Skeletal muscle tissue (tissue), 4 donors: ENCODE data around the gene RRBP1. TPM values are rescaled to one million over a fixed set of nuclear protein-coding genes. Genes with fewer than 3 reads are reported as not detected.
A peak's percentile ranks its signal among the peaks of the same experiment; 100 is the strongest.

ENCODE experiments used
- H3K27ac ChIP-seq: one replicate; pipeline ENCODE4 v1.7.0; 2013; ENCODE audit warnings: mild to moderate bottlenecking, low read depth, low read length, inconsistent platforms
- H3K27me3 ChIP-seq, 3 donors: one replicate each; pipeline ENCODE4 v1.7.0; 2013; ENCODE audit warnings: low read length in 3 of 3; ENCODE audit not compliant: control insufficient read depth in 3 of 3, insufficient read depth in 3 of 3
- H3K36me3 ChIP-seq, 3 donors: one replicate each; pipeline ENCODE4 v1.7.0; 2013; ENCODE audit warnings: low read length in 3 of 3; ENCODE audit not compliant: control insufficient read depth in 3 of 3, insufficient read depth in 3 of 3
- H3K4me1 ChIP-seq, 3 donors: one replicate each; pipeline ENCODE4 v1.7.0; 2013; ENCODE audit warnings: low read length in 3 of 3, mild to moderate bottlenecking in 3 of 3; ENCODE audit not compliant: control insufficient read depth in 3 of 3, insufficient read depth in 3 of 3
- H3K4me3 ChIP-seq, 3 donors: one replicate each; pipeline ENCODE4 v1.7.0; 2013; ENCODE audit warnings: low read length in 3 of 3
- H3K9ac ChIP-seq, 3 donors: one replicate each; pipeline ENCODE4 v1.7.0; 2013; ENCODE audit warnings: low read length in 3 of 3, mild to moderate bottlenecking in 3 of 3, moderate library complexity in 2 of 3, low read depth in 1 of 3
- H3K9me3 ChIP-seq, 3 donors: one replicate each; pipeline ENCODE4 v1.7.0; 2013; ENCODE audit warnings: low read length in 3 of 3; ENCODE audit not compliant: control insufficient read depth in 3 of 3
- total RNA-seq: library from RNA; depleted of rRNA; stranded (reverse); fragments of >200 nt; gene quantifications from one replicate; pipeline ENCODE4 v1.2.3, GENCODE V29; 2014
- donor health status: Osteomylitis.

RRBP1 gene
- total RNA-seq, 1 donor from 2014 or later, result 76.2 TPM

DNA sequence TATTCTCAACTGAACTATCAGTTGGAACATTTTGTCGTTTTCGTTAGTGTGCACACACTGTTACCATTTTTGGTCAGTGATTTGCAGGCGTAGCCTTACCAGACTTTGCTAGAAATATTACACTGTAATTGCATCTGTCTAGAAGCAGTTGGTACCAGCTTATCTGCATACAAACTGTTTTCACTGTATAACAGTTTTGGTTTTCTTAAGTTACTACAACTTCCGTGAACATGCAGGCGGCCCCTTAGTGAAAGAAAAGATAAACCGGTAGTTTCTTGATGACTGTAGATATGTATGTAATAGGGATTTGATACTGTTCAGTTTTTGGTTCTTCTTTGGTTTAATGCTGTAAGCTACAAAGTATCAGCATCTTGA lies 110.9 kb downstream of the RRBP1 start:
- Histone ChIP-seq H3K27ac (no peak overlapping the region), H3K27me3 (no peaks in the 10 kb centered on the region), H3K36me3 (peaks cover 0 to 2% (median 0%) of the 10 kb centered on the region in 3 donors), H3K4me1 (peaks cover 11 to 29% (median 18%) of the 10 kb centered on the region in 3 donors), H3K4me3 (peak overlapping the region; percentile 83 to 97 (median 89)), H3K9ac (peak overlapping the region; percentile 88 to 96 (median 90)), H3K9me3 (no peaks in the 10 kb centered on the region)

DNA sequence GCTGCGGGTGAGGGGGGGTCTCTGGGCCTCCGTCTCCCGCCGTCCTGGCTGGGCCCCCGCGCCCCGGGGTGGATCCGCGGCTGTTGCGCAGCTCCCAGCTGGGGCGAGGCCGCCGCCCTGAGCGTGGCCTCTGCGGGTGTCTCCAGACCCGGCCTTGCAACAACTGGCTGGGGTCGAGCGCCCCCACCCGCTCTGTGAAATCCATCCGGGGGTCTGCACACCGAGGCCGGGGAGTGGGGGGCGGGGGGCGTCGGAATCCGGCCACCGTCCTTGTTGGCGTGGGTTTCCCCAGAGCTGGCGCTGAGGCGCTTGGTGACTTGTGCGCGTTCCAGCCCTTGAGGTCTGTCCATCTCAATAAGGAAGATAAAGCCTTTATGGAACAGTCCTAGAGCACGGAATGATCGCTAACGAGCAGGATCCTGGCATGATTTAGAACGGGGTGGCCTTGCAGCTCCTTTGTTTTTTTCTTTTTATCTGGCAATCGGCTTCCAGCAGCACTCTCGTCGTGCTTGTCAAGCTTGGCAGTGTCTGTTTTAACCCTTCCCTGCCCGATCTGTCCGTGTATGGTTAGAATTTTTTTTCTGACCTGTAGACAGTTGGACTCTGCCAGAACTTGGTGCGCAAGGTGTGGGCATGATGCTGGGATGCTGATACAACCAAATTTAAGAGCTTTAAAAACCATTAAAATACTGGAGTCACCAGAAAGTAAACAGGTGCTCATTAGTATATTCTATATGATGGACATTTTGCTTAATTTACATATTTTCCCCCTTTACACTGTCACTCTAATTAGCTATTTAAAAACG lies 111.5 kb downstream of the RRBP1 start:
- H3K9ac ChIP-seq, result peak overlapping the region; percentile 88 to 96 (median 90)
- no peaks in the 10 kb centered on the region for H3K36me3 ChIP-seq
- no peaks in the 10 kb centered on the region for H3K27me3 ChIP-seq
- peaks cover 11 to 29% (median 18%) of the 10 kb centered on the region in 3 donors for H3K4me1 ChIP-seq
- H3K9me3 ChIP-seq, result no peaks in the 10 kb centered on the region
- H3K27ac ChIP-seq, result peak overlapping the region; percentile 96
- peak overlapping the region; percentile 83 to 97 (median 89) for H3K4me3 ChIP-seq

DNA sequence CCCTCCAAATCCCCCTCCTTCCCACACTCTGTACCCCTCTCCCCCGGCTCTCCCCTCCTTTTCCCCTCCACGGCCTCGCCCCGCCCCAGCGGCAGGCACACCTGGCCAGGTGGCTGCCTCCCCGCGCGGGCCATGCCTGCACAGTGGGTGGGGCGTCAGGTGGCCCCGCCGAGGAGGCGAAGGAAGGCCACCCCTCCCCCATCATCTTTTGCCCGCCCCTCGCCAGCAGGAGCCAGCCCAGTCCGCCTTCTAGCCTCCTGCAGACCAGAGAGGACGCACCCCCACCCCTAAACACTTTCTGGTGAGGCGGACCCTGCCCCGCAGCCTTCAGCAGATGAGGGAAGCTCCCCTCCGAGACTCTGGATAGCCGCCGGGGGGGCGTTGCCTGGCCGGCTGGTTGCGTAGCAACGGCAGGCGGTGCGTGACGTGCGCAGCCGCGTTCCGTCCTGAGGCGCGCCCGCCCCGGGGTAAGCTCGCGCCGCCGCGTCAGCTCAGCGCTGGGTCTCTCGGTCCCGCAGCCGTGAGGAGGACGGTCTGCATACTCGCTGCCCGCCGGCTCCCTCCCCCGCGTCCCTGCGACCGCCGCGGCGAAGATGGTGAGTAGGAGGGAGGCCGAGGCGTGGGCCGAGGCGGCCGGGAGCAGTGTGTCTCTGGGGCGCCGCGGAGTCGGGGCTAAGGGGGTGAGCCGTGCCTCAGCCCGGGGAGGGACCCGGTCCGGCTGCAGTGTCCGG lies 112.3 kb downstream of the RRBP1 start, which contains the start of gene DSTN:
DSTN (plus strand) TSS at position 460 of the 731 bp plus-strand sequence; CDS start at position 594, 134 bp downstream.
- peak within 1 kb of the TSS; percentile 83 to 97 (median 89) for H3K4me3 ChIP-seq
- H3K27me3 ChIP-seq, result no peaks in the 10 kb centered on the region
- H3K27ac ChIP-seq, result peak within 1 kb of the TSS; percentile 96
- peak within 1 kb of the TSS; percentile 88 to 96 (median 90) for H3K9ac ChIP-seq
- H3K4me1 ChIP-seq, result peaks cover 11 to 29% (median 18%) of the 10 kb centered on the region in 3 donors
- H3K36me3 ChIP-seq, result no peaks in the 10 kb centered on the region
- no peaks in the 10 kb centered on the region for H3K9me3 ChIP-seq

DNA sequence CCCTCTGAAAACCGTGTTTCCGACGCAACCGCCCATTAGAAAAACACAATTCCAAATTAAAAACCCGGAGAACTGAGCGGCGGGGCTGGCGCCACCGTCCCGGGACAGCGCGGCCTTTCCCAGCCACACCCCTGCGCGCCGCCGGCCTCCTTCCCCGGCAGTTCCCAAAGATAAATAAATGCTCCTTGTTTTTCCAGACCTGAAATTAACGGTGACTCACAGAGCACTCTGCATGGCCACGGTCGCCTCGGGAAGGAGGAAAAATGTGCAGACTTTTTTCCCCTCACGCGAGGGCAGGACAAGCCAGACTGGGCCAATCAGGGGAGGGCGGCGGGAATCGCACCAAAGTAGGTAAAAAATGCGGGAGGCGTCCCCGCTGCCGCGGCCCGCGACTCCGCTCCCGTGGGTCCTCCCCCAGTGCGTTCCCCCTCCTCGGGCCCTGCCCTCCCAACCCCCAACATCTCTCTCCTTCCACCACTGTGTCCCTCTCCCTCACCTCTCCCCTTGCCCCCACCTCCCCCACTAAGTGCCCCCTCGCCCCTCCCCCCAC lies 113.0 kb downstream of the RRBP1 start:
- Histone ChIP-seq H3K9me3 (no peaks in the 10 kb centered on the region), H3K9ac (peak overlapping the region; percentile 71 to 73 (median 72)), H3K27me3 (no peaks in the 10 kb centered on the region), H3K4me3 (peak overlapping the region; percentile 83 to 97 (median 89)), H3K4me1 (peaks cover 11 to 26% (median 18%) of the 10 kb centered on the region in 3 donors), H3K36me3 (no peaks in the 10 kb centered on the region), H3K27ac (peak overlapping the region; percentile 96)

DNA sequence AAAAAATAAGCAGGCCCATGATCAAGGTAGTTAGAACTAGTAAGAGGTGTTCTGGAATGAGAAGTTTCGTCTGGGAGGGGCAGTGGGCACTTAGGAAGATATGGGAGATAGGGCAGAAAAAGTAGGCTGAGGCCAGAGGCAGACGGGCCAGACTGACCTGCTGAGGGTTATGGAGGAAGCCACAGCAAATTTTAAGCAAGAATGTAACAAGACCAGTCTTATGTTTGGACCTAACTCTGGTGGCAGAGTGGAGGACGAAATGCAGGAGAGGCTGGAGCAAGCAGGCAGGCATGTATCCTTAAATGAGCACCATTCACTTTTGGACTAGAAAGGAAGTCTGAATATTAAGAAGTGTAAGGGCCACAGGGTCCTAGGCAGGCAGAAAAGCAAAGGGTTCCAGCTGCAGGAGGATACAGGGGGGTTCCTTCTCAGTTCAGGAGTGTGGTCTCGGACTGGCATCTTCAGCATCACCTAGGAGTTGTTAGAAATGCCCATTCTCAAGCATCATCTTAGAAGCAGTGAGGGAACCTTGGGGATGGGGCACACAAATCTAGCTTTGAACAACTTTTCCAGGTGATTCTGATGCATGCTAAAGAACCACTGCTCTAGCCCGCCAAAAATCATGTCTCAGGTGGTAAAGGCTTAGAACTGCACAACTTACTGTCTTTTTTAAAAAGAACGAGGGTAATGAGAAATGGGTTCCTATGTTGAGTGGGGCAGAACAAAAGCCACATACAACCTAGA lies 113.8 kb downstream of the RRBP1 start:
- peak overlapping the region; percentile 71 to 73 (median 72) for H3K9ac ChIP-seq
- H3K9me3 ChIP-seq, result no peaks in the 10 kb centered on the region
- H3K27me3 ChIP-seq, result no peaks in the 10 kb centered on the region
- peaks cover 11 to 23% (median 18%) of the 10 kb centered on the region in 3 donors for H3K4me1 ChIP-seq
- peak overlapping the region; percentile 7 to 97 (median 83) for H3K4me3 ChIP-seq
- peak overlapping the region; percentile 96 for H3K27ac ChIP-seq
- H3K36me3 ChIP-seq, result no peaks in the 10 kb centered on the region

DNA sequence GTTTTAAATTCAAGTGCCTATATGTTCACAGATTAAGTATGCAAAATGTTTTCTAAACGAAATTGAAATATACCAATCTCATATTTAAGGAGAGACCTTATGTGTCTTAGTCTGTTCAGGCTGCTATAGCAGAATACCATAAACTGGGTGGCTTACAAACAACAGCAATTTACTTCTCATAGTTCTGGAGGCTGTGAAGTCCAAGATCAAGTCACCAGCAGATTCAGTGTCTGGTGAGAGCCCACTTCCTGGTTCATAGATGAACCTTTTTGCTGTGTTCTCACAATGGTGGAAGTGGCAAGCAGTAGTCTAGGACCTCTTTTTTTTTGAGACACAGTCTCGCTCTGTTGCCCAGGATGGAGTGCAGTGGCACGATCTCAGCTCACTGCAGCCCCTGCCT lies 115.7 kb downstream of the RRBP1 start:
- Histone ChIP-seq H3K4me3 (no peak overlapping the region), H3K9ac (no peak overlapping the region), H3K4me1 (peaks cover 11 to 15% (median 11%) of the 10 kb centered on the region in 3 donors), H3K9me3 (no peaks in the 10 kb centered on the region), H3K36me3 (no peaks in the 10 kb centered on the region), H3K27ac (no peak overlapping the region), H3K27me3 (no peaks in the 10 kb centered on the region)

DNA sequence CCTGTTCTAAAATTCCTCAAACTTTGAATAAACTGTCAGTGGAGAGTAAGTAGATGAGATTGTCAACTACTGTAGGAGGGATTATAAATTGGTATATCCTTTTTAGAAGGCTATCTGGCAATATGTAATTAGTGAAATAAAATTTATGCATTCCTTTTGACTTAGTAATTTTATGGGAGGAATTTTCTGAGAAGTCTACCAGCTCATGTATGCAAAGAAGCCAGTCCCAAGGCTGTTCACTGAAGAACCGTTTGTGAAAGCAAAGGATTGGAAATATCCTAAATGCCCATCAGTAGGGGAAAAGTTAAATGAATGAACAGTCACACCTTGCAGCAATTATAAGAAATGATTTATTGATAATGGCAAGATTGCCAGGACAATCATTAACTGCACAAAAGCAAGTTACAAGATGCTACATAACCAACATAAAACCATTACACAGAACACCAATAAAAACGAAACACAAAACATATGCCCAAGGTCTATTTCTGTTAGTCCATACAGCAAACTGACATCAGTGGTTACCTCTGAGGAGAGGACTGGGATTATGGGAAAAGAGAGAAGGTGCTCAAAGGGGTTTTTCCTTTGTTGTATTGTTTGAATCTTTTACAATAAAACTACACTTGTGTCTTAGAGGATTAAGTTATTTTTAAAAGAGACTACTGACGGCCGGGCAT lies 116.7 kb downstream of the RRBP1 start:
- Histone ChIP-seq H3K36me3 (no peaks in the 10 kb centered on the region), H3K9ac (no peak overlapping the region), H3K4me1 (peaks cover 5 to 8% (median 6%) of the 10 kb centered on the region in 3 donors), H3K27ac (no peak overlapping the region), H3K4me3 (no peak overlapping the region), H3K9me3 (no peaks in the 10 kb centered on the region), H3K27me3 (no peaks in the 10 kb centered on the region)
